Measurements from ENCODE around the gene GNLY. TPM values are rescaled to one million over a fixed set of nuclear protein-coding genes. Genes with fewer than 3 reads are reported as not detected.
A peak's percentile ranks its signal among the peaks of the same experiment; 100 is the strongest.
"Not testable (repeated sequence)": the region's sequence is repeated elsewhere in the genome, so short reads cannot be mapped to it uniquely, and the experiment has no call there.

Gene GNLY
- total RNA-seq, 1 donor from 2014 or later = 21.5 TPM

DNA sequence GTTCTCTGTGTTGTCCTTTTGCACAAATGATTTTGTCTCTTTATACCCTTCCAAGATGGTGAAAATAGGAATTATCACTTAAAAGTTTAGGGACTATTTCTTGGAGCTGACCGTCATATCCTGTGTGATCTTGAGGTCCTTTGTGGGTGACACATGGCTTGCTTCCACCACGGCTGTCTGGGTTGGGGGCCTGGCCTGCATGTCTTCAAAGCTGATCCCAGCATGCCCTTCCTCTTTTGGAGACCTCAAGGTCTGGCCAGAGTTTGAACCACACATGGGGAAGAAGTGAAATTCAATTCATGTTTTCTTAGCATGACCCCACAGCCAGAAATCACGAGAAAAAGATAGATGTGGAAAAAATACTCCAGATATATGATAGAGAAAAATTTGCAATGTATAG, 40.2 kb upstream of the GNLY start:
- Histone ChIP-seq H3K36me3 (peaks cover 47% of the 10 kb centered on the region), H3K27ac (peak overlapping the region; percentile 56), H3K4me3 (no peak overlapping the region), H3K4me1 (peaks cover 17% of the 10 kb centered on the region), H3K27me3 (ENCODE audit: low read depth) (no peaks in the 10 kb centered on the region), H3K9me3 (no peaks in the 10 kb centered on the region)
- intact Hi-C loops (cut with DNase I) = no loop called here
- no peak for TF ChIP-seq CTCF (IDR thresholded peaks at IDR 0.05)
- DNase-seq (no peak), ATAC-seq (no peak)

- Histone ChIP-seq H3K36me3 (peaks cover 29% of the 10 kb centered on the region), H3K4me1 (peaks cover 19% of the 10 kb centered on the region), H3K4me3 (no peak overlapping the region), H3K27ac (peak overlapping the region; percentile 47), H3K9me3 (no peaks in the 10 kb centered on the region), H3K27me3 (ENCODE audit: low read depth) (no peaks in the 10 kb centered on the region)
- peak in 1 of 2 donors; percentile 2 for ATAC-seq
- no peak for DNase-seq
- intact Hi-C loops (cut with DNase I) = no loop called here
- no peak for TF ChIP-seq CTCF (IDR thresholded peaks at IDR 0.05)
Observed at GRCh38 chr2:85655961-85656417, 38.2 kb upstream of the GNLY start.

DNA sequence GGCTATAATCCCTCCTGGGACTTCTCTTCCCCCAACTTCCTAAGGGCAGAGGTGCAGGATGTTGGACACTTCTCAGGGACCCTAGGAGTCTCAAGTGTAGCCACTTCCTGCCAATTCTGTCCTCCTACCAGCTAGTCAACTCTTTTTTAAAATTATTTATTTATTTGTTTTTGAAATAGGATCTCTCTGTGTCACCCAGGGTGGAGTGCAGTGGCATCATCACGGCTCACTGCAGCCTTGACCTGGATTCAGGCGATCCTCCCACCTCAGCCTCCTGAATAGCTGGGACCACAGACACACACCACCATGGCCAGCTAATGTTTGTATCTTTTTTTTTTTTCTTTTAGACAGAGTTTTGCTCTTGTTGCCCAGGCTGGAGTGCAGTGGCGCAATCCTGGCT, 37.7 kb upstream of the GNLY start:
- H3K27me3 ChIP-seq (ENCODE audit: low read depth) = no peaks in the 10 kb centered on the region
- no peak overlapping the region for H3K4me3 ChIP-seq
- peaks cover 25% of the 10 kb centered on the region for H3K36me3 ChIP-seq
- H3K4me1 ChIP-seq = peaks cover 23% of the 10 kb centered on the region
- H3K9me3 ChIP-seq = no peaks in the 10 kb centered on the region
- intact Hi-C loops (cut with DNase I) = no loop called here
- no peak for TF ChIP-seq CTCF (IDR thresholded peaks at IDR 0.05)
- peak; percentile 4 to 9 for ATAC-seq
- peak overlapping the region; percentile 47 for H3K27ac ChIP-seq
- DNase-seq = no peak

GRCh38 chr2:85657399-85657798, 36.8 kb upstream of the GNLY start:
- H3K4me3 ChIP-seq; H3K27me3 ChIP-seq (ENCODE audit: low read depth); H3K9me3 ChIP-seq; intact Hi-C loops (cut with DNase I): not testable (repeated sequence)
- peak; percentile 19 to 41 for ATAC-seq
- peak overlapping the region; percentile 47 for H3K27ac ChIP-seq
- peak; percentile 71 for DNase-seq
- peaks cover 23% of the 10 kb centered on the region for H3K36me3 ChIP-seq
- peaks cover 32% of the 10 kb centered on the region for H3K4me1 ChIP-seq

GRCh38 chr2:85659324-85659981, 34.7 kb upstream of the GNLY start:
- H3K4me1 ChIP-seq = peaks cover 28% of the 10 kb centered on the region
- H3K27ac ChIP-seq = peak overlapping the region; percentile 98
- no peaks in the 10 kb centered on the region for H3K27me3 ChIP-seq (ENCODE audit: low read depth)
- peaks cover 28% of the 10 kb centered on the region for H3K36me3 ChIP-seq
- no peak overlapping the region for H3K4me3 ChIP-seq
- no peaks in the 10 kb centered on the region for H3K9me3 ChIP-seq
- no peak for TF ChIP-seq CTCF (IDR thresholded peaks at IDR 0.05)
- peak; percentile 79 for DNase-seq
- ATAC-seq = peak; percentile 1 to 15
- intact Hi-C loops (cut with DNase I) = no loop called here

GRCh38 chr2:85660301-85660700, 33.9 kb upstream of the GNLY start:
- DNase-seq; H3K27me3 ChIP-seq (ENCODE audit: low read depth); ATAC-seq; H3K4me3 ChIP-seq; H3K9me3 ChIP-seq; intact Hi-C loops (cut with DNase I): not testable (repeated sequence)
- H3K36me3 ChIP-seq = peaks cover 36% of the 10 kb centered on the region
- peak overlapping the region; percentile 98 for H3K27ac ChIP-seq
- peaks cover 28% of the 10 kb centered on the region for H3K4me1 ChIP-seq

Data from lower lobe of right lung (tissue), 2 donors.